Stimulated activated CD8-positive, alpha-beta memory T cell treated with anti-CD3 and anti-CD28 coated beads, Interleukin-15, amount 100 ng/mL, for 1 hour (primary cell): ENCODE measurements around the gene MAST4.

Source experiments
- DNase-seq: peaks from one replicate; pipeline ENCODE4 v3.0.0-alpha.2; 2020; ENCODE audit warnings: low read depth

The MAST4 gene

DNA sequence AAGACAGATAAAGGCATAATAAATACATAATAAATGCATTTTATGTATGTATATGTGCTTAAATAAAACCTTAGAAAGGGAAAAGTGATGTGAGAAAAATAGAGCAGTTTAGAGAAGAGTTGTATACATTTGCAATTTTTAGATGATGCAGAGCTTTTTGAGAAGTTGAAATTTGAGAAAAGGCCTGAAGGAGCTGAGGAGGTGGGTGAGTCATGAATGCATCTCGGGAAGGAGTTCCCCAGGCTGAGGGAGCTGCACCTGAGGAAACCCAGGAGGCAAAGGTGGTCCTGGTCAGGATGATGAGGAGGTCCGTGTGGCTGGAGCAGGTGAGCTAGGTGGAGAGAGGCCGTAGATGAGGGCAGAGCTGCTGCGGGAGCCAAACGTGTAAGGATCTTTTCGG, 617.8 kb downstream of the MAST4 start:
- DNase-seq, result no peak

DNA sequence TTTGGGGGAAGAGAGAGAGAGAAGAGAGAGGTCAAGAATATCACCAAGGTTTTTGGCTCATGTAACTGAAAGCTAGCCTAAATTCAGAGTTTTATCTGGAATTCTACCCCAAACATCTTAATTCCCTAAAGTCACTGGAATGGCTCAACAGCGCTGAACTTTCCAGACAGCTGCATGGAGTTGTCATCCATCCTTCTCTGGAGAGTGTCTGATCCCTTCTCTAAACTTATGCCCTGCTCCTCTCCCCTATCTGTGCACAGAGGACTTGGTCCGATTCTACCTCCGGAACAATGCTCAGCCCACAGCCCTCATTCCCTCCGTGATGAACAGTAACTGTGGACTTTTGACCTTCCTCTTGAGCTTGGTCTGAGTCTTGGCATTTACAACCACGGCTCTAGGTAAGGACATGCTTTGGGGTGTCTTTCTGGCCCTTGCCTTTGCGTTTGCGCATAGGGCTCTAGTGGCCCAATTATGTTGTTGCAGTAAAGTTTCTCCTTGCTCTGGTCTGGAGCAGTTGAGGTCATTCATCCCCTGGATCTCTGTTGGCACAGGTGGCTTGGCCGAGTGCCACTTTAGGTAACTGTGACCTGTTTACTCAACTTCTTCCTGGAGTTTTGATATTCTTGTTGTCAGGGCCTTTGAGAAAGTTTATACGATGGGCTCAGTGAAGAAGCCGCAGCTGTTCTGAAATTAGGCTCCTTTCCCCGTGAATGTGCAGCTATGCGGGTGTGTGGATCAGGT, 618.7 kb downstream of the MAST4 start:
- DNase-seq, result no peak

DNA sequence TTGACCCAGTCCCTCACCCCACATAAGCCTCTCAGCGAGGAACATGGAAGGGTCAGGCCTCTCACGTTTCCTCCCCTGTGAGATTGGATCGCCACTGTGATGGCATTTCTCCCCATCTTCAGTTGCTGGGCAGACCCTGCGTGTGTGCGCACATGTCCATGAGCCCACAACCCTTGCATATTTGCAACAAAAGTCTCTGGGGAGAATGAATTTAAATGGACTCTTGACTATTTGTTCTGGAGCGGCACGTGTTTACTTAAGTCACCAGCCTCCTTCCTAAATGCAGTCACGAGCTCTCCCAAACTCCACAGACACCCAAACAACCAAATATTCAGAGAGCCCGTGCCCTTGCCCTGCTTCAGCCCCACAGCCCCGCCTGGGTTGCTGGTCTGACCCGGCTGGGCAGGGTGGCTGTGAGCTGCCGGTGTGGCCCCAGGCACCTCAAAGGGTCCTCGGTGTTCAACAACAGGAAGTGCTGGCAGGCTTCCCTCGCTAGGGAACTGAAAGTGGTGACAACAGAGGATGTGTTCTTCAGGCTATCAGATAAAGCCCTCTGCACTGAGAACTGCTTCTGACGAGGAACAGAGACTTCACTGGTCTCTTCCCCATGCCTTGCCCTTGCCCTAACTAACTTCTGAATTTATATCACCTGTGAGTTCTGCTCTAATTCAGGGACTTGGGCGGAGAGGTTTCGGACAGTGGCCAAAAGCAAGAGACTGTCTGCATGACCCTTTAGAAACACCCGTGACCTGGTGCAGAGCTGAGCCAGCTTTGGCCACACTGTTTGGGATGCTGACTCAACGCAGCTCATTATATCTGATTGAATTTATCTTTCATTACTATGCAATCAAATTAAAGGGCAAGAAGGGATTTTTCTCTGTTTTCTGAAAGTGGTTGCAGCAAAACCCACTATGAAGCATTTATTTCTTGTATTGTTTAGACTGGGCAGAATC, 619.6 kb downstream of the MAST4 start:
- peak; percentile 26 for DNase-seq

DNA sequence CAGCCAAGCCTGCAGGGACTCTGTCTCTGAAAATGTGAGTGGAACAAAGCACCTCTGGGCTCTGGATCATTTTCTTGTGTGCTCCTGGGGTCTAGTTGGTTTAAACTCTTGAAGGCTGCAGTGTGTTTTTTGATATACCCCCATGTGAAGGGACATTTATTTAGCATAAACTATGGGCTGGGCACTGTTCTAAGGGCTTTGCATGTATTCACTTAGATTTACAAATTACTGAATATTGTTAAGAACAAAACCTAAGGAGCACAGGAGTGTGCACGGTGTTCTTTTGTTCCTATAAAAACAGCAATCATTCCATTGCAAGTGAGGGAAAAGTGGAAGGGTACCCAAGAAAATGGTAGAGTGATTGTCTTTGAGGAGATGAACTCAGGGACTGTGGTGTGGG, 620.4 kb downstream of the MAST4 start:
- no peak for DNase-seq
